Measurements from ENCODE around the gene ATP9B. TPM values are rescaled to one million over a fixed set of nuclear protein-coding genes. Genes with fewer than 3 reads are reported as not detected.

Gene ATP9B
- total RNA-seq, 1 donor from 2014 or later = 33.2 TPM

DNA sequence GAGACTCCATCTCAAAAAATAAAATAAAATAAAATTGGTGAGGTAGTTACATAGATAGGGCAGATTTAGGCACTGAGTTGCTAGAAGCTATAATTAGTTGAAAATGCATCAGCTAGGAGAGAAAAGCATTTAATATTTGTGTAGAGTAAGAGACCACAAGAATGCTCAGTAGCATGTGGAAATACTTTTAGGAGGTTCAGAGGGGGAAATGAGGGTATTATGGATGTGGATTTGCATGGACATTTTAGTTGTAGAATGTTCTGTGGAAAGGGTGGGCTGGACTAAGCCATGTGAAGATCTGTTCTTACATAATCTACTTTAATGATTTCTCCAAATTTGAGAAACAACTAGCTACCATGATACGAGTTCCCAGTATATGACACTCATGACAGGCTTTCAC lies 95.5 kb downstream of the ATP9B start:
- Mint-ChIP-seq H3K9me3 (no peaks in the 10 kb centered on the region), H3K4me3 (no peak overlapping the region), H3K36me3 (peaks cover 15% of the 10 kb centered on the region), H3K4me1 (peaks cover under 1% of the 10 kb centered on the region), H3K27me3 (ENCODE audit: insufficient read depth, low read depth) (no peaks in the 10 kb centered on the region), H3K27ac (no peak overlapping the region)
- TF ChIP-seq EZH2phosphoT487 (IDR thresholded peaks at IDR 0.05) (no peak), EZH2 (IDR thresholded peaks at IDR 0.05) (no peak)
- TF ChIP-seq, protein P1, sequence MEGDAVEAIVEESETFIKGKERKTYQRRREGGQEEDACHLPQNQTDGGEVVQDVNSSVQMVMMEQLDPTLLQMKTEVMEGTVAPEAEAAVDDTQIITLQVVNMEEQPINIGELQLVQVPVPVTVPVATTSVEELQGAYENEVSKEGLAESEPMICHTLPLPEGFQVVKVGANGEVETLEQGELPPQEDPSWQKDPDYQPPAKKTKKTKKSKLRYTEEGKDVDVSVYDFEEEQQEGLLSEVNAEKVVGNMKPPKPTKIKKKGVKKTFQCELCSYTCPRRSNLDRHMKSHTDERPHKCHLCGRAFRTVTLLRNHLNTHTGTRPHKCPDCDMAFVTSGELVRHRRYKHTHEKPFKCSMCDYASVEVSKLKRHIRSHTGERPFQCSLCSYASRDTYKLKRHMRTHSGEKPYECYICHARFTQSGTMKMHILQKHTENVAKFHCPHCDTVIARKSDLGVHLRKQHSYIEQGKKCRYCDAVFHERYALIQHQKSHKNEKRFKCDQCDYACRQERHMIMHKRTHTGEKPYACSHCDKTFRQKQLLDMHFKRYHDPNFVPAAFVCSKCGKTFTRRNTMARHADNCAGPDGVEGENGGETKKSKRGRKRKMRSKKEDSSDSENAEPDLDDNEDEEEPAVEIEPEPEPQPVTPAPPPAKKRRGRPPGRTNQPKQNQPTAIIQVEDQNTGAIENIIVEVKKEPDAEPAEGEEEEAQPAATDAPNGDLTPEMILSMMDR (IDR thresholded peaks at IDR 0.05) = no peak
- H3K4me2 ChIP-seq = no peak overlapping the region
- no peaks in the 10 kb centered on the region for H3K36me3 ChIP-seq
- no peaks in the 10 kb centered on the region for H3K27me3 ChIP-seq
- H3K9me3 ChIP-seq (ENCODE audit: low read depth) = no peaks in the 10 kb centered on the region
- no peak overlapping the region for H3K9ac ChIP-seq
- H3F3A ChIP-seq (ENCODE audit: low read depth) = no peaks in the 10 kb centered on the region
- H2AFZ ChIP-seq (replicated peaks) = no peak overlapping the region
- DNase-seq (ENCODE audit: low spot score) = no peak
- no peaks in the 10 kb centered on the region for H3K4me1 ChIP-seq
- no peaks in the 10 kb centered on the region for H4K20me1 ChIP-seq (ENCODE audit: low read depth)
- no peak overlapping the region for H3K27ac ChIP-seq
- H3K4me3 ChIP-seq = no peak overlapping the region
- no peaks in the 10 kb centered on the region for H3K79me2 ChIP-seq (ENCODE audit: low read depth)

DNA sequence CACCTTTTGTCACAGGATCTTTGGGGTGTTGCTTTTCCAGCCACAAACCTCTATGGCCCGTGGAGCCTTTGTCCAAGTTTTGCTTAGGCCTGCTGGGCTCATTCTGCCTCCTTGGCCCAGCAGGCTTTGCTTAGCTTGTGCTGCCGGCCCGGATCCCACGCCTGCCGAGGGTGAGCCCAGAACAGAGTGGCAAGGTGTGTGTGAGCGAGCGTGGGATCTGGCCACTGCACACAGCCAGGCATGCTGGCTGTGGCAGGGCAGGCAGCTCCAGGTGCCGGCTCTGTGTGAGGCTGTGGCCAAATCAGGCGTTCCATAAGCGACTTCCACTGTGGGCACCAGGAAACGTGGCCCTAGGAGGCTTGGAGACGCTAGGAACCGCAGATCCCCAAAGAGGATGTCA lies 97.5 kb downstream of the ATP9B start:
- no peak for DNase-seq (ENCODE audit: low spot score)
- Mint-ChIP-seq H3K9me3 (no peaks in the 10 kb centered on the region), H3K4me3 (no peak overlapping the region), H3K4me1 (peaks cover 10% of the 10 kb centered on the region), H3K27me3 (ENCODE audit: insufficient read depth, low read depth) (no peaks in the 10 kb centered on the region), H3K36me3 (peaks cover 11% of the 10 kb centered on the region), H3K27ac (no peak overlapping the region)
- H3K4me3 ChIP-seq = no peak overlapping the region
- H3K9ac ChIP-seq = no peak overlapping the region
- no peaks in the 10 kb centered on the region for H3K4me1 ChIP-seq
- H3K4me2 ChIP-seq = no peak overlapping the region
- no peaks in the 10 kb centered on the region for H3K9me3 ChIP-seq (ENCODE audit: low read depth)
- no peak overlapping the region for H2AFZ ChIP-seq (replicated peaks)
- no peaks in the 10 kb centered on the region for H3K36me3 ChIP-seq
- H3K27me3 ChIP-seq = no peaks in the 10 kb centered on the region
- no peak overlapping the region for H3K27ac ChIP-seq
- H3K79me2 ChIP-seq (ENCODE audit: low read depth) = no peaks in the 10 kb centered on the region
- TF ChIP-seq, protein P1 (IDR thresholded peaks at IDR 0.05) = no peak
- TF ChIP-seq EZH2 (IDR thresholded peaks at IDR 0.05) (no peak), EZH2phosphoT487 (IDR thresholded peaks at IDR 0.05) (no peak)
- H4K20me1 ChIP-seq (ENCODE audit: low read depth) = no peaks in the 10 kb centered on the region
- H3F3A ChIP-seq (ENCODE audit: low read depth) = no peaks in the 10 kb centered on the region

DNA sequence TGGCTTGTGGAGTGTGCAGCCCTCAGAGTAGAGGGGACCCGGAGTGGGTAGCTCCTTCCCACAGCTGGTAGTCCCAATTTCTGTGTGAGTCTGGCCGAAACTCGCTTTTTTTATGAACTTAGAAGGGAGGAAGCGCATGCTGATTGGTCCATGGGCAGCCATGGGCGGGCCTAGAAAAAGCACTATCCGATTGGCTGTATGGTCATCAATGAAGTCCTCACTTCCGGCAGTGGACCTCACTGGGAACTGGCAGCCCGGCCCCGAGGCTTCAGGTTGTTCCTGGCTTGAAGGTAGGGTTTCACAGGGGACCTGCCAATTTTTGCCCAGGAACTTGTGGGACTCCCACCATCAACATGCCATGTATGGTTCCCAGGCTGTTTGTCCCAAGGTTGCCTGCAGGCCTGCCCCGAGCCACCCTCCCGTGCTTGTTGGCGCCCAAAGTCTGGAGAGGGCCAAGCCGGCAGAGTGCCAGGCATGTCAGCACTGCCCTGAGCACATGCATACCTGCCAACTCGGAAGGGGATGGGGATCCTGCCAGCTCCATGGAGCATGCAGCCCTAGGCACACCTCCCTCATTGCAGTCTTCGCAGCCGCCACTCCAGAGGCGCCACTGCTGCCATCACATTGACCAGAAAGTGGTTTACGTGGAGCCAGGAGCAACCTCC lies 98.5 kb downstream of the ATP9B start:
- TF ChIP-seq EZH2 (IDR thresholded peaks at IDR 0.05) = no peak
- TF ChIP-seq EZH2phosphoT487 (IDR thresholded peaks at IDR 0.05) = no peak
- TF ChIP-seq, protein P1 (IDR thresholded peaks at IDR 0.05) = no peak
- Histone ChIP-seq H3K4me2 (no peak overlapping the region), H3K27ac (no peak overlapping the region), H3K4me3 (no peak overlapping the region), H3F3A (ENCODE audit: low read depth) (no peaks in the 10 kb centered on the region), H3K9me3 (ENCODE audit: low read depth) (no peaks in the 10 kb centered on the region), H2AFZ (replicated peaks) (no peak overlapping the region), H3K79me2 (ENCODE audit: low read depth) (no peaks in the 10 kb centered on the region), H3K36me3 (no peaks in the 10 kb centered on the region), H3K9ac (no peak overlapping the region), H4K20me1 (ENCODE audit: low read depth) (no peaks in the 10 kb centered on the region), H3K4me1 (no peaks in the 10 kb centered on the region), H3K27me3 (no peaks in the 10 kb centered on the region)
- H3K4me3 Mint-ChIP-seq = no peak overlapping the region
- H3K36me3 Mint-ChIP-seq = peaks cover 11% of the 10 kb centered on the region
- peaks cover 10% of the 10 kb centered on the region for H3K4me1 Mint-ChIP-seq
- no peaks in the 10 kb centered on the region for H3K9me3 Mint-ChIP-seq
- no peak for DNase-seq (ENCODE audit: low spot score)
- H3K27ac Mint-ChIP-seq = no peak overlapping the region
- H3K27me3 Mint-ChIP-seq (ENCODE audit: insufficient read depth, low read depth) = no peaks in the 10 kb centered on the region
